ENCODE measurements around the gene TYMP. TPM values are rescaled to one million over a fixed set of nuclear protein-coding genes. Genes with fewer than 3 reads are reported as not detected.

Gene TYMP
- total and polyA plus RNA-seq, 10 of the 15 experiments (the other 5 are each of a cell fraction or from before 2014, with no cell fraction given): 0.42 to 57.8 (median 24.6) TPM

- TF ChIP-seq KLF5 (IDR thresholded peaks at IDR 0.05; ENCODE audit: partially characterized antibody): no peak
- TF ChIP-seq ZNF687 (IDR thresholded peaks at IDR 0.05): peak; percentile 69; the same call in 1 of the 2 replicates
- TF ChIP-seq ZBTB4 (CRISPR knock-in tag; IDR thresholded peaks at IDR 0.05): no peak
- TF ChIP-seq TCF3 (IDR thresholded peaks at IDR 0.05; ENCODE audit: borderline replicate concordance, insufficient read depth, low read depth, low read length): no peak
- TF ChIP-seq IKZF1 (conservative IDR thresholded peaks at IDR 0.05): no peak
- TF ChIP-seq ELK1 (IDR thresholded peaks at IDR 0.05; ENCODE audit: low read depth, low read length): no peak
- TF ChIP-seq NR2C1 (IDR thresholded peaks at IDR 0.05): peak; percentile 75
- peak; percentile 57 for ATAC-seq
- WGBS (ENCODE audit: insufficient coverage, insufficient replicate concordance, low lambda C conversion rate, missing lambda C conversion rate): 49% methylated on average over 22 of the region's 23 CpGs
- in situ Hi-C loops (cut with MboI) (no loop called here), intact Hi-C loops (cut with micrococcal nuclease; ENCODE audit: unreplicated experiment) (no loop called here)
- no peaks in the 10 kb centered on the region for H3K27me3 ChIP-seq (replicated peaks in 1 of 2; ENCODE audit: control insufficient read depth in 2 of 2, insufficient read depth in 2 of 2, low read length in 1 of 2)
- no TSS peak for BruUV-seq (replicated peaks)
- no peak within 1 kb of the TSS for H3K27ac ChIP-seq (ENCODE audit: control insufficient read depth, insufficient read depth)
- CTCF ChIA-PET: interaction anchor here (0.5 to 4.1 kb wide), 3 partner anchors 11 to 507 kb away, joined by 3 to 29 read pairs (median 7); no protein-coding TSS in a partner anchor
- RAD21 ChIA-PET (ENCODE audit: unreplicated experiment): no interaction called here
- peaks cover 5% of the 10 kb centered on the region for H3K4me1 ChIP-seq (ENCODE audit: control insufficient read depth, insufficient read depth, low read length)
- DNase-seq (ENCODE audit: low read depth, low spot score): no peak
- FAIRE-seq: no peak
- H4K20me1 ChIP-seq (ENCODE audit: control insufficient read depth, insufficient read depth): no peaks in the 10 kb centered on the region
- H3K9me3 ChIP-seq (replicated peaks; ENCODE audit: control insufficient read depth, insufficient read depth, low read length): no peaks in the 10 kb centered on the region
- no peak within 1 kb of the TSS for H3K4me3 ChIP-seq
- no peak within 1 kb of the TSS for H3K9ac ChIP-seq (ENCODE audit: control insufficient read depth, insufficient read depth, low read length)
- no peak within 1 kb of the TSS for H3K4me2 ChIP-seq (ENCODE audit: control insufficient read depth, insufficient read depth)
- POLR2A ChIA-PET: interaction anchor here (0.6 to 1.3 kb wide), 2 partner anchors 13 to 18 kb away, joined by 3 to 4 read pairs; no protein-coding TSS in a partner anchor
- H2AFZ ChIP-seq (ENCODE audit: control insufficient read depth, low read depth, low read length): no peak within 1 kb of the TSS; the same call in 1 of the 2 replicates
- no peaks in the 10 kb centered on the region for H3K36me3 ChIP-seq (ENCODE audit: control insufficient read depth in 2 of 2, insufficient read depth in 2 of 2, low read length in 1 of 2)
- no peaks in the 10 kb centered on the region for H3K79me2 ChIP-seq (ENCODE audit: control insufficient read depth, insufficient read depth, low read length)
- SMC1A ChIA-PET (ENCODE audit: uncharacterized antibody, unreplicated experiment): no interaction called here
Measured at GRCh38 chr22:50486561-50487289, 43.1 kb downstream of the TYMP start, which contains the start of gene MIOX. Gene MIOX, plus strand, starts transcription at chr22:50486859. Its CDS starts 39 bp downstream, at chr22:50486898.
